ENCODE results near the gene TNP2. TPM values are rescaled to one million over a fixed set of nuclear protein-coding genes. Genes with fewer than 3 reads are reported as not detected.

The TNP2 gene
- total RNA-seq, 1 donor from 2014 or later: not detected

DNA sequence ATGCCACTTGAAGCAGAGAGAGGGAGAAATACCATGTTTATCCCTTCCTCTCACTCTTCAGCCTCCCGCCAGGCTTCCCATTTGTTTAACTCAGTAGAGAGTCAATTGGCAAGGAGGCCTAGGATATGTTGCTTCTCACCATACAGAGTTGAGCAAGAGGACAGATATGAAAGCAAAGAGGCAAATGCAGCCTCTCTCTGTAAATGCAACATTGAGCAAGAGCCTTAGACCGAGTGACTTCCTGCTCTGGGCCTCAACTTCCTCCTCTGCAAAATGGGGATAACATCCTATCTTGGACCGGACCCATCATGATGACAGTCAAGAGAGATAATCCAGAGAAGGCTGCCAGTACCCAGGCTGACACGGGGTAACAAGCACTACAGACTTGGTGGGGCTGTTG, 49.9 kb downstream of the TNP2 start:
- no peak for DNase-seq (ENCODE audit: low read depth)
- no peak overlapping the region for H3K4me3 ChIP-seq (ENCODE audit: low read depth, low read length)
- TF ChIP-seq, protein P1, sequence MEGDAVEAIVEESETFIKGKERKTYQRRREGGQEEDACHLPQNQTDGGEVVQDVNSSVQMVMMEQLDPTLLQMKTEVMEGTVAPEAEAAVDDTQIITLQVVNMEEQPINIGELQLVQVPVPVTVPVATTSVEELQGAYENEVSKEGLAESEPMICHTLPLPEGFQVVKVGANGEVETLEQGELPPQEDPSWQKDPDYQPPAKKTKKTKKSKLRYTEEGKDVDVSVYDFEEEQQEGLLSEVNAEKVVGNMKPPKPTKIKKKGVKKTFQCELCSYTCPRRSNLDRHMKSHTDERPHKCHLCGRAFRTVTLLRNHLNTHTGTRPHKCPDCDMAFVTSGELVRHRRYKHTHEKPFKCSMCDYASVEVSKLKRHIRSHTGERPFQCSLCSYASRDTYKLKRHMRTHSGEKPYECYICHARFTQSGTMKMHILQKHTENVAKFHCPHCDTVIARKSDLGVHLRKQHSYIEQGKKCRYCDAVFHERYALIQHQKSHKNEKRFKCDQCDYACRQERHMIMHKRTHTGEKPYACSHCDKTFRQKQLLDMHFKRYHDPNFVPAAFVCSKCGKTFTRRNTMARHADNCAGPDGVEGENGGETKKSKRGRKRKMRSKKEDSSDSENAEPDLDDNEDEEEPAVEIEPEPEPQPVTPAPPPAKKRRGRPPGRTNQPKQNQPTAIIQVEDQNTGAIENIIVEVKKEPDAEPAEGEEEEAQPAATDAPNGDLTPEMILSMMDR (conservative IDR thresholded peaks at IDR 0.05; ENCODE audit: low read depth, low read length): no peak

DNA sequence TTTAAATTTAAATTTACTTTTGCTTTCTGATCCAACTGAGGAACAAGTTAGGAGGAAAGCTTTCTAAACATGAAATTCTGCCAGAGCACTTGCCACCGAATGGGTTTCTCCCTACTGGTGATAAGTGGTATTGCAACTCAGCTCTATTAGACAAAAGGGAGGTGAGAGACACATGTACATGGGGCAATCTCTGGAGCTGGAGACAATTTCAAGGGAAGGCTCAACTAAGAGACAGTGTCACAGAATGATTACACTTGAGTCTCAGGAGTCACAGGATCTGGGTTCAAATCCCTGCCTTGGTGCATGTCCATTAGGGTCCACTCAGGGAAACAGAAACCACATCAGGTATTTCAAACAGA, 50.5 kb downstream of the TNP2 start:
- DNase-seq (ENCODE audit: low read depth): no peak
- no peak overlapping the region for H3K4me3 ChIP-seq (ENCODE audit: low read depth, low read length)
- TF ChIP-seq, protein P1 (conservative IDR thresholded peaks at IDR 0.05; ENCODE audit: low read depth, low read length): peak; percentile 64

Other genes with a start within 250 kb of the TNP2 start
- 1.5 and 4.6 TPM in 2 replicates for gene SOCS1, start 13.1 kb downstream of the TNP2 start, total RNA-seq
- not detected in 2 replicates for gene PRM3, start 4.3 kb upstream of the TNP2 start, total RNA-seq
- not detected in 2 replicates for gene PRM2, start 7.2 kb upstream of the TNP2 start, total RNA-seq
- gene PRM1, start 12.0 kb upstream of the TNP2 start, total RNA-seq: not detected in 2 replicates
- 13.7 and 26.2 TPM in 2 replicates for gene RMI2, start 76.1 kb upstream of the TNP2 start, total RNA-seq

Measured in epithelial cell of proximal tubule (primary cell).